Ascending aorta (tissue), 2 donors: ENCODE results near the gene SMU1. TPM values are rescaled to one million over a fixed set of nuclear protein-coding genes. Genes with fewer than 3 reads are reported as not detected.

ENCODE experiments used
- DNase-seq, 2 donors: peaks; one replicate each; pipeline ENCODE4 v3.0.0-alpha.2; 2019; ENCODE audit warnings: low spot score in 2 of 2
- H3K27ac ChIP-seq, 2 donors: fragments of 200-600 bp; sonication (generic); one replicate each; pipeline ENCODE4 v1.5.1; 2016 to 2017; ENCODE audit warnings: mild to moderate bottlenecking in 1 of 2
- H3K27me3 ChIP-seq: fragments of 200-600 bp; sonication (generic); one replicate; pipeline ENCODE4 v1.5.1; 2017
- H3K36me3 ChIP-seq, 2 donors: fragments of 200-600 bp; sonication (generic); one replicate each; pipeline ENCODE4 v1.5.1; 2016
- H3K4me1 ChIP-seq, 2 donors: fragments of 200-600 bp; sonication (generic); one replicate each; pipeline ENCODE4 v1.5.1; 2016 to 2017; ENCODE audit warnings: mild to moderate bottlenecking in 1 of 2
- H3K4me3 ChIP-seq, 2 donors: fragments of 200-600 bp; sonication (generic); one replicate each; pipeline ENCODE4 v1.5.1; 2016 to 2017; ENCODE audit warnings: mild to moderate bottlenecking in 1 of 2
- H3K9me3 ChIP-seq, 2 donors: fragments of 200-600 bp; sonication (generic); one replicate each; pipeline ENCODE4 v1.5.1; 2016
- CTCF ChIP-seq, 3 experiments: fragments of 200-600 bp in 2 of 3; fragments of 450-650 bp in 1 of 3; sonication (generic) in 2 of 3; IDR thresholded peaks; one replicate each; pipeline ENCODE4 v1.5.1; 2016 to 2019; ENCODE audit warnings: antibody characterized with exemption in 3 of 3, mild to moderate bottlenecking in 1 of 3, moderate library complexity in 1 of 3
- intact Hi-C: fragments of 100-400 bp; cut with DNase I; formaldehyde crosslinking; loops from one replicate; pipeline ENCODE4 v1.15.1; 2023
- total RNA-seq: library from RNA; depleted of rRNA; stranded (reverse); fragments of >200 nt; gene quantifications from one replicate; pipeline ENCODE4 v1.1.0, GENCODE V29; 2016

Gene SMU1
- total RNA-seq, 1 donor from 2014 or later, result 7.2 TPM

DNA sequence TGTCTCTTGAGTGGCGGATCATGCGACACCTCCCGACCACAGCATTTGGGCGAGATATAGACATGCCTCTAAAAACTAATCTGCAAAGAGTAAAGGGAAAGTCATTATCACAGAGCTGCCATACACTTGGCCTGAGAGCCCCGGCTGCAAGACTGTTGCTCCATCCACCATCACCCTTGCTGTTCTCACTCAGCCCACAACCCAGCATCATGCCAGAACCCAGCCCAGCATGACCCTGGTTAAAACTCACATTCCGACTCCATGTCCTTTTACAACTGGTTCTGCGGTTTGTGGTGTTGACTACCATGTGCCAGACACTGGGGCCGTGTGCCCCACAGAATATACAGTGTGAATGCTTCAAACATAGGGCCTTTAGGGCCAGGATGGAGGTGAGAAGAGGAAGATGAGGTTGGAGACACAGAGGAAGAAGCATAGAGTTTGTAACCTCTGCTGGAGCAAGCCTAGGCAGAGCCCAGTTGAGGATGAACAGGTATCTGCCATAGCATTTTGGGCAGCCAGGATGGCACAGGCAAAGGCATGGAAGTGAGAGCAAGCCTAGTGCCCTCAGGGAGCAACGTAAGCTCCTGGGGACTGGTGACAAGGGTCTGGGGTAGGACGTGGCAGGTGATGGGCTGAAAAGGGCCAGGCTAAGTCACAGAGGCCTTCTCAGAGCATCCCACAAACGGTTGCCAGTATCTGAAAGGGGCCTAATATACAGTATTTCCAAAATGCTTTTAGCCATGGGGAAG is 37.5 kb upstream of the SMU1 start:
- H3K4me3 ChIP-seq, result no peak overlapping the region
- intact Hi-C loops, result no loop called here
- H3K4me1 ChIP-seq, result peaks cover 0 to 7% of the 10 kb centered on the region in 2 donors
- no peaks in the 10 kb centered on the region for H3K27me3 ChIP-seq
- H3K9me3 ChIP-seq, result no peaks in the 10 kb centered on the region
- no peak overlapping the region for H3K27ac ChIP-seq
- H3K36me3 ChIP-seq, result peaks cover 50% of the 10 kb centered on the region in 2 donors
- DNase-seq, result peak in 1 of 2 donors; percentile 19
- TF ChIP-seq CTCF (IDR thresholded peaks at IDR 0.05), result no peak

DNA sequence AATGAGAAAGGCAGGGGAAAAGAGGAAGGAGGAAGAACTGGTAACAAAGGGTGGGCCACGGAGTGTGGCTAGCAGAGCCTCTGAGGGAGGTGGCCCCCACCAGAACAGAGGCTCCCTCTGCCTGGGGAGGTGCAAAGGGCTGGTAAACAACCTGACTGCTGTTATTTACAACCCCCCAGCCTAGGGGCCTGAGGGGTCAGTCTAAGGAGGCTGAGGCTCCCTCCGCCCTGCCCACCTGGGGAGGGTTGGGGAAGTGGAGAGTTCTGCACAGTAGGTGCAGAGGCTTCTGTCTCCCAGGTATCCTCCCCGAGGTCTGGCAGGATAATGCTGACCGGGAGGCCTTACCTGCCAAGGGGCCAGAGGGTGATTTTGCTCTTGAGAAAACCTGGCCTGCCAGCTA is 35.6 kb upstream of the SMU1 start:
- DNase-seq, result no peak
- Histone ChIP-seq H3K27me3 (no peaks in the 10 kb centered on the region), H3K27ac (no peak overlapping the region), H3K9me3 (no peaks in the 10 kb centered on the region), H3K4me1 (peaks cover 6 to 13% of the 10 kb centered on the region in 2 donors), H3K36me3 (peaks cover 49 to 50% of the 10 kb centered on the region in 2 donors), H3K4me3 (no peak overlapping the region)
- intact Hi-C loops, result no loop called here
- TF ChIP-seq CTCF (IDR thresholded peaks at IDR 0.05), result no peak

- Histone ChIP-seq H3K9me3 (no peaks in the 10 kb centered on the region), H3K4me3 (no peak overlapping the region), H3K36me3 (peaks cover 49 to 50% of the 10 kb centered on the region in 2 donors), H3K27me3 (no peaks in the 10 kb centered on the region), H3K4me1 (peaks cover 6 to 14% of the 10 kb centered on the region in 2 donors), H3K27ac (no peak overlapping the region)
- no peak for DNase-seq
- intact Hi-C loops, result no loop called here
- no peak for TF ChIP-seq CTCF (IDR thresholded peaks at IDR 0.05)
Measured at GRCh38 chr9:33111631-33112030, 35.2 kb upstream of the SMU1 start.

- Histone ChIP-seq H3K27ac (no peak overlapping the region), H3K36me3 (peaks cover 49 to 50% of the 10 kb centered on the region in 2 donors), H3K9me3 (no peaks in the 10 kb centered on the region), H3K4me3 (no peak overlapping the region), H3K4me1 (peaks cover 11 to 21% of the 10 kb centered on the region in 2 donors), H3K27me3 (no peaks in the 10 kb centered on the region)
- DNase-seq, result no peak
- no peak for TF ChIP-seq CTCF (IDR thresholded peaks at IDR 0.05)
- intact Hi-C loops, result no loop called here
Measured at GRCh38 chr9:33110686-33111085, 34.2 kb upstream of the SMU1 start.

GRCh38 chr9:33109850-33110595 is 33.5 kb upstream of the SMU1 start:
- peak overlapping the region; percentile 20 to 21 for H3K27ac ChIP-seq
- intact Hi-C loops, result no loop called here
- H3K36me3 ChIP-seq, result peaks cover 43% of the 10 kb centered on the region in 2 donors
- H3K9me3 ChIP-seq, result no peaks in the 10 kb centered on the region
- TF ChIP-seq CTCF (IDR thresholded peaks at IDR 0.05), result no peak
- peaks cover 11 to 21% of the 10 kb centered on the region in 2 donors for H3K4me1 ChIP-seq
- no peak for DNase-seq
- no peak overlapping the region for H3K4me3 ChIP-seq
- H3K27me3 ChIP-seq, result no peaks in the 10 kb centered on the region
